Kidney (tissue), 14 donors: ENCODE data around the gene CALY. TPM values are rescaled to one million over a fixed set of nuclear protein-coding genes. Genes with fewer than 3 reads are reported as not detected.

ENCODE experiments used
- DNase-seq, 5 donors: peaks; one replicate each; pipeline ENCODE4 v3.0.0-alpha.2; 2013 to 2020
- FAIRE-seq: peaks from 2 replicates; lab custom pipeline; 2012; peaks lifted over from hg19 to GRCh38; lab: Jason Lieb, UNC
- H3K27ac ChIP-seq, 2 donors: one replicate each; pipeline ENCODE4 v1.7.0; 2013; ENCODE audit warnings: low read depth in 2 of 2, low read length in 2 of 2, inconsistent platforms in 1 of 2
- H3K27me3 ChIP-seq: one replicate; pipeline ENCODE4 v1.7.1; 2013; ENCODE audit warnings: low read length, inconsistent platforms; ENCODE audit not compliant: control insufficient read depth, insufficient read depth
- H3K36me3 ChIP-seq, 3 donors: one replicate each; pipeline versions ENCODE4 v1.7.0 to v1.7.1; 2013; ENCODE audit warnings: low read length in 3 of 3, control low read depth in 1 of 3, inconsistent platforms in 1 of 3; ENCODE audit not compliant: insufficient read depth in 3 of 3, control insufficient read depth in 2 of 3
- H3K4me1 ChIP-seq, 3 donors: one replicate each; pipeline versions ENCODE4 v1.7.0 to v1.7.1; 2013; ENCODE audit warnings: low read length in 3 of 3, inconsistent platforms in 1 of 3, low read depth in 1 of 3; ENCODE audit not compliant: control insufficient read depth in 2 of 3, insufficient read depth in 2 of 3
- H3K4me3 ChIP-seq, 3 donors: one replicate each; pipeline versions ENCODE4 v1.7.0 to v1.8.1; 2013; ENCODE audit warnings: low read length in 3 of 3, control low read depth in 1 of 3, inconsistent platforms in 1 of 3
- H3K9ac ChIP-seq, 3 donors: one replicate each; pipeline versions ENCODE4 v1.7.0 to v1.7.1; 2013; ENCODE audit warnings: low read length in 3 of 3, control low read depth in 1 of 3, inconsistent platforms in 1 of 3
- H3K9me3 ChIP-seq, 3 donors: one replicate each; pipeline versions ENCODE4 v1.7.0 to v1.7.1; 2013; ENCODE audit warnings: low read length in 3 of 3, control low read depth in 1 of 3, inconsistent platforms in 1 of 3; ENCODE audit not compliant: control insufficient read depth in 2 of 3, insufficient read depth in 1 of 3
- intact Hi-C: fragments of 100-400 bp; cut with DNase I; formaldehyde crosslinking; loops from one replicate; pipeline ENCODE4 v1.11.1; 2022
- polyA plus RNA-seq: library from polyadenylated mRNA; stranded (reverse); fragments of 350-450 nt; fragmentation: Illumina TruSeq; extraction: RNeasy Lipid Tissue Mini Kit (QIAGEN cat#74804); gene quantifications from one replicate; pipeline ENCODE4 v1.2.3, GENCODE V29; 2014; ENCODE audit warnings: low read depth, low replicate concordance; ENCODE audit not compliant: insufficient read depth
- total RNA-seq: library from RNA; stranded (reverse); fragmentation: NEBNext Ultra II Directional; extraction: Animal tissue kit (Norgen Biotek cat#: 25700); gene quantifications from one replicate; pipeline ENCODE4 v1.2.1, GENCODE V29; 2021
- TF ChIP-seq, protein P1 (sequence below): IDR thresholded peaks from 3 replicates; pipeline ENCODE4 v1.5.1; 2012; ENCODE audit warnings: mild to moderate bottlenecking, moderate library complexity, borderline replicate concordance; ENCODE audit not compliant: insufficient read depth; ENCODE audit errors: extremely low read depth
- donor health status: control.
- donor health status: control.
- donor health status: control.
- donor health status: control.
- donor health status: control.
- donor health status: DM: yes; HTN: yes; CAD: no.
- donor health status: Normal renal cell carcinoma (clear cell type).

Gene CALY
- total and polyA plus RNA-seq, 2 donors from 2014 or later = 0.41 to 0.54 TPM

DNA sequence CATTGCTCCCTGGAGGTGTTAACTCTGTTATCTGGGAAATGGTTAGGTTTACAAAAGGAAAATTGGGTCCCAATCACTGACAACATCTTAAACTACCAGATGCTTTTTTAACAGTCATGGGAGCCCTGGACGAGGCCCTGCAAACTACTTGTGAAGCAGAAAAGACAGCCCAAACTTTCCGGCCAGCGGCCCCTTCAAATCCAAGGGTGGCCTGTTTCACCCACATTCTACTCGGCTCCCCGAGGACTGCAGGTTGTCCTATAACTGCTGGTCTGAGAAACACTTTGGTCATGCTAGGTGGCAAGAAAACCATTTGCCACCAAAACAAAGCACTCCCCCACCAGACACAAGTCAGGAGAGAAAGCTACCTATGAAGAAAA is 30.6 kb downstream of the CALY start:
- TF ChIP-seq, protein P1, sequence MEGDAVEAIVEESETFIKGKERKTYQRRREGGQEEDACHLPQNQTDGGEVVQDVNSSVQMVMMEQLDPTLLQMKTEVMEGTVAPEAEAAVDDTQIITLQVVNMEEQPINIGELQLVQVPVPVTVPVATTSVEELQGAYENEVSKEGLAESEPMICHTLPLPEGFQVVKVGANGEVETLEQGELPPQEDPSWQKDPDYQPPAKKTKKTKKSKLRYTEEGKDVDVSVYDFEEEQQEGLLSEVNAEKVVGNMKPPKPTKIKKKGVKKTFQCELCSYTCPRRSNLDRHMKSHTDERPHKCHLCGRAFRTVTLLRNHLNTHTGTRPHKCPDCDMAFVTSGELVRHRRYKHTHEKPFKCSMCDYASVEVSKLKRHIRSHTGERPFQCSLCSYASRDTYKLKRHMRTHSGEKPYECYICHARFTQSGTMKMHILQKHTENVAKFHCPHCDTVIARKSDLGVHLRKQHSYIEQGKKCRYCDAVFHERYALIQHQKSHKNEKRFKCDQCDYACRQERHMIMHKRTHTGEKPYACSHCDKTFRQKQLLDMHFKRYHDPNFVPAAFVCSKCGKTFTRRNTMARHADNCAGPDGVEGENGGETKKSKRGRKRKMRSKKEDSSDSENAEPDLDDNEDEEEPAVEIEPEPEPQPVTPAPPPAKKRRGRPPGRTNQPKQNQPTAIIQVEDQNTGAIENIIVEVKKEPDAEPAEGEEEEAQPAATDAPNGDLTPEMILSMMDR = no peak
- DNase-seq (peak in 1 of 5 donors; percentile 45), FAIRE-seq (no peak)
- H3K4me3 ChIP-seq = peak overlapping the region in 1 of 3 donors; percentile 22
- peaks cover 3 to 27% (median 14%) of the 10 kb centered on the region in 3 donors for H3K4me1 ChIP-seq
- peak overlapping the region in 1 of 3 donors; percentile 15 for H3K9ac ChIP-seq
- H3K27me3 ChIP-seq = no peaks in the 10 kb centered on the region
- H3K9me3 ChIP-seq = no peaks in the 10 kb centered on the region
- peak overlapping the region; percentile 36 to 47 for H3K27ac ChIP-seq
- intact Hi-C loops = no loop called here
- H3K36me3 ChIP-seq = peaks cover 0 to 15% (median 5%) of the 10 kb centered on the region in 3 donors

DNA sequence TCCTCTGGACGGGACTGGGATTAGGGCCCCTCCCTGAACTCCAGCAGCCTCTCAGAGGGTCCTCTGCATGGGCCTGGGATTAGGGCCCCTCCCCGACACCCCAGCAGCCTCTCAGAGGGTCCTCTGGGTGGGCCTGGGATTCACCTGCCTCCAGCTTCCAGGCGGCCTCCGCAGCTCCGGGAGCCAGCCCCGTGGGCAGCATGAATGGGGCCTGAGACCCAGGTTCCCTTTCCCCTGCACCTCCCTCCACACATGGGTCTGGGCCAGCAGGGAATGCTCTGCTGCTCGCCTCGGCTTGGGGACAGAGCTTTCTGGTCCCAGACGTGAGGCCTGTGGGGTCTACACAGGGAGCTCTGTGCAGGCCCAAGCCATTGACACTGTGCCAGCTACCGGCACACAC is 33.5 kb downstream of the CALY start:
- TF ChIP-seq, protein P1 = no peak
- Histone ChIP-seq H3K36me3 (peaks cover 0 to 35% (median 25%) of the 10 kb centered on the region in 3 donors), H3K27ac (no peak overlapping the region), H3K9ac (no peak overlapping the region), H3K4me1 (peaks cover 3 to 21% (median 14%) of the 10 kb centered on the region in 3 donors), H3K9me3 (no peaks in the 10 kb centered on the region), H3K27me3 (no peaks in the 10 kb centered on the region), H3K4me3 (no peak overlapping the region)
- DNase-seq (peak in 1 of 5 donors; percentile 54), FAIRE-seq (no peak)
- intact Hi-C loops = no loop called here

DNA sequence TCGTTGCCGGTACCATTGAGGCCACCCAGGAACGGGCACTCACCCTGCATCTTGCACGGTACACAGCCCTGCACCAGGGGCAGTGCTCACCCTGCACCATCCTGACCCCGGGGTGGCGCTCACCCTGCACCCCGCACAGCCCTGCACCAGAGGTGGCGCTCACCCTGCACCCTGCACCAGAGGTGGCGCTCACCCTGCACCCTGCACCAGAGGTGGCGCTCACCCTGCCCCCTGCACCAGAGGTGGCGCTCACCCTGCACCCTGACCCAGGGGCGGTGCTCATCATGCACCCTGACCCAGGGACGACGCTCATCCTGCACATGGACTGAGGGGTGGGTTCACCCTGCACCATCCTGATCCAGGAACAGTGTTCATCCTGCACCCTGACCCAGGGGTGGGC is 34.5 kb downstream of the CALY start:
- Histone ChIP-seq H3K9ac (no peak overlapping the region), H3K4me3 (no peak overlapping the region), H3K36me3 (peaks cover 0 to 45% (median 32%) of the 10 kb centered on the region in 3 donors), H3K27me3 (no peaks in the 10 kb centered on the region), H3K9me3 (no peaks in the 10 kb centered on the region), H3K27ac (no peak overlapping the region), H3K4me1 (peaks cover 0 to 13% (median 9%) of the 10 kb centered on the region in 3 donors)
- FAIRE-seq (no peak), DNase-seq (peak in 1 of 5 donors; percentile 66)
- intact Hi-C loops = no loop called here
- TF ChIP-seq, protein P1 = no peak

DNA sequence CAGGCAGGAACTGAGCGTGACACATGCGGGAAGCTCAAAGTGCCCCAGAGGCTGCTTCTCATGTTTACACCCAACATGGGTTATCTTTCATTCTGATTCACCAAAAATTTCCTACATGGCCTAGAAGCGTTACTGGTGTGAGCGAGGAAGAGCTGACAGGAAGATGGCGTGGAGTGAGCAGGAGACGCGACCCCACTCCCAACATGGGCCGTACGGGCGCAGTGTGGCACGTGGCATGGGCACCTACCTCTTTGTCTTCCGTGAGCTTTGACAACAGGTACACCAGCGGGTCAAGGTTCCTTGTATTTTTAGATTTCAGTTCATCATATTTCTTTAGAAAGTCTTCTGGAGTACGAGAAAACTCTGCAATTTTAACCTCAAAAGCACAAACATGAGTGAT is 37.0 kb downstream of the CALY start:
- Histone ChIP-seq H3K9me3 (no peaks in the 10 kb centered on the region), H3K27ac (no peak overlapping the region), H3K4me3 (no peak overlapping the region), H3K27me3 (no peaks in the 10 kb centered on the region), H3K36me3 (peaks cover 2 to 67% (median 44%) of the 10 kb centered on the region in 3 donors), H3K4me1 (no peaks in the 10 kb centered on the region), H3K9ac (no peak overlapping the region)
- FAIRE-seq (no peak), DNase-seq (peak in 1 of 5 donors; percentile 52)
- TF ChIP-seq, protein P1 = no peak
- intact Hi-C loops = no loop called here
